Fibroblast of lung (primary cell): ENCODE results near the gene PGBD2. TPM values are rescaled to one million over a fixed set of nuclear protein-coding genes. Genes with fewer than 3 reads are reported as not detected.

Experiments used
- DNase-seq, 2 donors: peaks; one replicate each; pipeline versions ENCODE4 v3.0.0 to v3.0.0-alpha.2; 2010; ENCODE audit warnings: low read depth in 2 of 2
- H2AFZ ChIP-seq: 2 replicates; pipeline ENCODE4 v1.5.1; 2012; ENCODE audit warnings: low read length, control low read depth, inconsistent platforms
- H3K27ac ChIP-seq: 2 replicates; pipeline ENCODE4 v1.5.1; 2011; ENCODE audit warnings: low read length, control low read depth; ENCODE audit not compliant: insufficient read depth
- H3K27me3 ChIP-seq: 2 replicates; pipeline ENCODE4 v1.5.1; 2011; ENCODE audit warnings: mild to moderate bottlenecking, low read length; ENCODE audit not compliant: control insufficient read depth, insufficient read depth
- H3K36me3 ChIP-seq: 2 replicates; pipeline ENCODE4 v1.5.1; 2011; ENCODE audit warnings: low read length; ENCODE audit not compliant: control insufficient read depth, insufficient read depth
- H3K4me1 ChIP-seq: 2 replicates; pipeline ENCODE4 v1.5.1; 2011; ENCODE audit warnings: low read length; ENCODE audit not compliant: control insufficient read depth, insufficient read depth; ENCODE audit errors: extremely low read depth
- H3K4me2 ChIP-seq: 2 replicates; pipeline ENCODE4 v1.5.1; 2011; ENCODE audit warnings: low read length, control low read depth; ENCODE audit not compliant: insufficient read depth; ENCODE audit errors: extremely low read depth
- H3K4me3 ChIP-seq, 4 experiments: fragments of 200-600 bp in 1 of 4; sonication (generic) in 1 of 4; replicated peaks in 1 of 4; 2 replicates each; pipeline ENCODE4 v1.5.1; 2011 to 2016; ENCODE audit warnings: low read length in 4 of 4, low read depth in 3 of 4, mild to moderate bottlenecking in 3 of 4, control low read depth in 2 of 4, inconsistent platforms in 1 of 4, mixed read lengths in 1 of 4; ENCODE audit not compliant: insufficient read depth in 1 of 4; ENCODE audit errors: control extremely low read depth in 1 of 4
- H3K79me2 ChIP-seq: 2 replicates; pipeline ENCODE4 v1.5.1; 2012; ENCODE audit warnings: mild to moderate bottlenecking, low read length, inconsistent platforms; ENCODE audit not compliant: control insufficient read depth, insufficient read depth
- H3K9ac ChIP-seq: 2 replicates; pipeline ENCODE4 v1.5.1; 2011; ENCODE audit warnings: mild to moderate bottlenecking, low read length, control low read depth; ENCODE audit not compliant: insufficient read depth
- H3K9me3 ChIP-seq: 2 replicates; pipeline ENCODE4 v1.5.1; 2012; ENCODE audit warnings: low read depth, low read length; ENCODE audit not compliant: control insufficient read depth, insufficient read depth
- H4K20me1 ChIP-seq: 2 replicates; pipeline ENCODE4 v1.5.1; 2011; ENCODE audit warnings: low read length; ENCODE audit not compliant: control insufficient read depth, insufficient read depth; ENCODE audit errors: extremely low read depth
- EZH2 ChIP-seq: IDR thresholded peaks from 2 replicates; pipeline ENCODE4 v1.5.1; 2012; ENCODE audit warnings: low read length, control low read depth, mild to moderate bottlenecking; ENCODE audit errors: missing control alignments
- polyA plus RNA-seq, 2 donors: library from polyadenylated mRNA; depleted of rRNA in 1 of 2; stranded (reverse) in 1 of 2; unstranded in 1 of 2; fragments of >200 nt; gene quantifications; 2 replicates each; pipeline ENCODE4 v1.2.1, GENCODE V29; 2011 to 2012; ENCODE audit warnings: missing spikeins in 1 of 2
- total RNA-seq: library from RNA; depleted of rRNA; stranded (reverse); fragments of >200 nt; gene quantifications from 2 replicates; pipeline ENCODE4 v1.2.1, GENCODE V29; 2014
- TF ChIP-seq, protein P1 (sequence below), 2 donors: IDR thresholded peaks in 1 of 2; conservative IDR thresholded peaks in 1 of 2; 1 replicate in 1 of 2; 2 replicates in 1 of 2; pipeline ENCODE4 v1.5.1; 2011 to 2012; ENCODE audit warnings: low read length in 2 of 2, control low read depth in 1 of 2, inconsistent platforms in 1 of 2, low read depth in 1 of 2, mild to moderate bottlenecking in 1 of 2

The PGBD2 gene
- total and polyA plus RNA-seq, 2 donors (not counting 1 experiment from before 2014, with no cell fraction given): 4.0 to 7.1 TPM

GRCh38 chr1:248901578-248901977, 4.5 kb upstream of the PGBD2 start:
- Histone ChIP-seq H2AFZ (no peak overlapping the region), H3K9ac (no peak overlapping the region), H4K20me1 (no peaks in the 10 kb centered on the region), H3K4me3 (no peak overlapping the region), H3K79me2 (no peaks in the 10 kb centered on the region), H3K27me3 (no peaks in the 10 kb centered on the region), H3K4me2 (no peak overlapping the region), H3K27ac (no peak overlapping the region), H3K36me3 (no peaks in the 10 kb centered on the region), H3K4me1 (no peaks in the 10 kb centered on the region), H3K9me3 (no peaks in the 10 kb centered on the region)
- DNase-seq: no peak
- TF ChIP-seq EZH2: no peak
- TF ChIP-seq, protein P1, sequence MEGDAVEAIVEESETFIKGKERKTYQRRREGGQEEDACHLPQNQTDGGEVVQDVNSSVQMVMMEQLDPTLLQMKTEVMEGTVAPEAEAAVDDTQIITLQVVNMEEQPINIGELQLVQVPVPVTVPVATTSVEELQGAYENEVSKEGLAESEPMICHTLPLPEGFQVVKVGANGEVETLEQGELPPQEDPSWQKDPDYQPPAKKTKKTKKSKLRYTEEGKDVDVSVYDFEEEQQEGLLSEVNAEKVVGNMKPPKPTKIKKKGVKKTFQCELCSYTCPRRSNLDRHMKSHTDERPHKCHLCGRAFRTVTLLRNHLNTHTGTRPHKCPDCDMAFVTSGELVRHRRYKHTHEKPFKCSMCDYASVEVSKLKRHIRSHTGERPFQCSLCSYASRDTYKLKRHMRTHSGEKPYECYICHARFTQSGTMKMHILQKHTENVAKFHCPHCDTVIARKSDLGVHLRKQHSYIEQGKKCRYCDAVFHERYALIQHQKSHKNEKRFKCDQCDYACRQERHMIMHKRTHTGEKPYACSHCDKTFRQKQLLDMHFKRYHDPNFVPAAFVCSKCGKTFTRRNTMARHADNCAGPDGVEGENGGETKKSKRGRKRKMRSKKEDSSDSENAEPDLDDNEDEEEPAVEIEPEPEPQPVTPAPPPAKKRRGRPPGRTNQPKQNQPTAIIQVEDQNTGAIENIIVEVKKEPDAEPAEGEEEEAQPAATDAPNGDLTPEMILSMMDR (conservative IDR thresholded peaks at IDR 0.05 in 1 of 2, IDR thresholded peaks at IDR 0.05 in 1 of 2; ENCODE audit: low read depth in 1 of 2, low read length in 2 of 2): no peak

GRCh38 chr1:248904437-248905216, 1.4 kb upstream of the PGBD2 start:
- Histone ChIP-seq H3K27ac (no peak overlapping the region), H3K36me3 (no peaks in the 10 kb centered on the region), H3K4me3 (no peak overlapping the region), H3K79me2 (peaks cover 2% of the 10 kb centered on the region), H3K9me3 (no peaks in the 10 kb centered on the region), H3K27me3 (no peaks in the 10 kb centered on the region), H3K9ac (no peak overlapping the region), H2AFZ (peak overlapping the region; percentile 45), H3K4me1 (no peaks in the 10 kb centered on the region), H4K20me1 (no peaks in the 10 kb centered on the region), H3K4me2 (no peak overlapping the region)
- TF ChIP-seq, protein P1 (conservative IDR thresholded peaks at IDR 0.05 in 1 of 2, IDR thresholded peaks at IDR 0.05 in 1 of 2; ENCODE audit: low read depth in 1 of 2, low read length in 2 of 2): no peak
- TF ChIP-seq EZH2: no peak
- DNase-seq: no peak

- H3K36me3 ChIP-seq: no peaks in the 10 kb centered on the region
- peak overlapping the region; percentile 91 for H3K9ac ChIP-seq
- H3K4me2 ChIP-seq: peak overlapping the region; percentile 97
- TF ChIP-seq, protein P1 (conservative IDR thresholded peaks at IDR 0.05 in 1 of 2, IDR thresholded peaks at IDR 0.05 in 1 of 2; ENCODE audit: low read depth in 1 of 2, low read length in 2 of 2): no peak
- no peak for TF ChIP-seq EZH2
- no peaks in the 10 kb centered on the region for H3K9me3 ChIP-seq
- peak overlapping the region; percentile 96 for H2AFZ ChIP-seq
- DNase-seq: no peak
- H3K4me3 ChIP-seq: peak overlapping the region; percentile 70 to 95 (median 76)
- H3K27ac ChIP-seq: peak overlapping the region; percentile 93
- no peaks in the 10 kb centered on the region for H3K27me3 ChIP-seq
- peaks cover 2% of the 10 kb centered on the region for H3K79me2 ChIP-seq
- no peaks in the 10 kb centered on the region for H3K4me1 ChIP-seq
- no peaks in the 10 kb centered on the region for H4K20me1 ChIP-seq
Measured at GRCh38 chr1:248905662-248906008, 400 bp upstream of the PGBD2 start.
